Stimulated activated CD8-positive, alpha-beta memory T cell treated with anti-CD3 and anti-CD28 coated beads, Interleukin-7, amount 100 ng/mL, for 48 hours (primary cell): ENCODE data around the gene NKD1.
A peak's percentile ranks its signal among the peaks of the same experiment; 100 is the strongest.

ENCODE experiments used
- DNase-seq, 2 donors: peaks; one replicate each; pipeline ENCODE4 v3.0.0-alpha.2; 2020; ENCODE audit warnings: low read depth in 1 of 2; ENCODE audit errors: extremely low read depth in 1 of 2

Gene NKD1

DNA sequence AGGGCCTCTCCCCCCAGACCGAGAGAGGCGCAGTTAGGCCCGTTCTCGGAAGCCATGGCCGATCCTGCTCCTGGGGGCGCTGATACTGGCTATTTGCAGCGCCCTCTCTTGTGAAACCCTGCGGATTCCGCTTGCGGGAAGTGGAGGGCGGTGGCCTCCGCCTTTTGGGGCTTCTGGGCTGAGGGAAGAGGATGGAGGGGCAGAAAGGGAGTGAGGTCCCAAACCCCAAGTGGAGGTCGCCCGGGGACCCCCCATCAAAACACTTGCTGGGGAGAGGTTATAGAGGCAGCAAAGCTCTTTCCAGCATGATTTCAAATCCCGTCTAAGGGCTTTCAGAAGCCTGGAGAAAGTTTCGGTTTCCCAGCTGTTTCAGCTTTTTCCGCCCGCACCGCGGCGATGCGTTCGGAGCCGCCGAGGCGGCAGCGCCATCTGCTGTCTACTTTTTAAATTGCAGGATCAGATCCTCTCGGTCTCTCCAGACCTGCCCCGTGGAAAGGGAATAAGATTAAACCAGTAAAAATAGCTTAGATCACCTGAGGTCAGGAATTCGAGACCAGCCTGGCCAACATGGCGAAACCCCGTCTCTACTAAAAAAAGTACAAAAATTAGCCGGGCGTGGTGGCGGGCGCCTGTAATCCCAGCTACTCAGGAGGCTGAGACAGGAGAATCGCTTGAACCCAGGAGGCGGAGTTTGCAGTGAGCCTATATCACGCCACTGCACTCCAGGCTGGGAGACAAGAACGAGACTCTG, 117.1 kb downstream of the NKD1 start:
- peak; percentile 41 to 53 for DNase-seq

DNA sequence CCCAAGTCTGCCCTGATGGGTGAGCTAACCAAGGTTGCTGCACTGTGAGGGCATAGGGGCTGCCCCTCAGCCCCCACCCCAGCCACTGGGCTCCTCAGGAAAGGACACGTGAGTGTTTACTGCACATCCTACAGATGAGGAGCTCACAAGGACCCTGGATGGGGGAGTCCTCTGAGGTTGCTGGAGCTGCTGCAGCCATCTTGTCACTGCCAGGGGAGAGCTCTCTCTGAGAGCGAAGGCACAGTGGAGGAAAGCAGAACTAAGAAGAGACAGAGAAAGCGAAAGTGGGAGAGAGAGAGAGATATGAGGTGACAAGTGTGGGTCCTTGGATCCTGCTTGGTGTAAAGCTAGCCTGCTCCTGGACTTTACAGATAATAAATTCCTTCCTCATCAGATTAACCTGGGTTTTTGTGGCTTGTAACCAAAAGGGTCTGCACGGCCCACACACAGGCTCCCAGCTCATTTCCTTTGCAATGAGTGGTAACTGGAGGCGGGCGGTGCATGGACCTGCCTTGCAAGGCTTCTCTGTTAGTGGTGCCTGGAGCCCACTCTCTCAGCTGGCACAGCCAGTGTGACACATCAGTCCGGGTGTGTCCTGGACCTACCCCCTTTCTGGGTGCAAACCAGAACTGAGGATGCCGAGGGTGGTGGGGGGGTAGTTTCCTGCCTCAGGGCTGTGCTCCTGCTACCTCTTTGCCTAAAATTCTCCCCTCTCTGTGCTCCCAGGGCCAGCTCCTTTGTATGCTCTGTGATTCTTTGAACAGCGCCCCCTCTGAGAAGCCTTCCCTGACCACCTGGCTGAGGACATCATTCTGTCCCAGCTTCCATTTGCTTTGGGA, 118.7 kb downstream of the NKD1 start:
- peak; percentile 45 to 65 for DNase-seq

DNA sequence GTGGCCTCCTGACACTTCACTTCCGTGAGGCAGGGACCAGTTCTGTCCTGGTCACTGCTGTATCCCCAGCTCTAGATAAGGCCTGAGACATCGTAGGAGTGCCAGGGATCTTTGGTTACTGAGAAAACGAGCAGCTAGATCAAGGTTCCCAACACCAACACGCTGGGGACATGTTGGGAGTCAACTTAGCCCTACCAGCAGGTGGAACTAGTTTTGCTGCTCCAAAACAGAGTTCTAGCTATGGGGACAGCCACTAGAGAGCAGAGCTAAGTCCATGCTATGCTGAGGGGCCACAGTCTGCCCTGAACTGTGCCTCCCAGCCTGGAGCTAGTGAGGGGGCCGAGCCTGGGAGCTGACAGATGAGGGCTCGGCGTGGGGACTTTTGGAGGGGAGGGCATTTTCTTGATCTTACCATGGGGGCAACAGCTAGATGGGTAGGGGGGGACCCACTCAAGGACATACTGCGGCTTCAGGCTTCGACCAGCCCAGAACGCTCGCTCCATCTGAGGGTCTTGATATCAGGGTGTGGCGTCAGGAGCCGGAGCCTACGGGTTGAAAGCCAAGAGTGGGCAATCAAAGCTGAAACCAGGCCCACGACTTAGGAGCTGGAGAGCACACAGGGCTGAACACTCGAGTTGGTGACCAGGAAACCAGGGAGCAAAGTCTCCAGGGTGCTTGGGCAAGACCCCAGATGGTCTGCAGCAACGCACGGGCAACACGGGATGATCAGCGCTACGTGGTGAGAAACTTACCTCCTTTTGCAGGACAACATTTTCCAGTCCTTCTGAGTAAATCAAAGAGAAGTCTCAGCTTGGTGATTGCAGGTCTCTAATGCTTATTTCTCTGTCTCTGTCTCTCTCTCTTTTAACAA, 119.5 kb downstream of the NKD1 start:
- no peak for DNase-seq

DNA sequence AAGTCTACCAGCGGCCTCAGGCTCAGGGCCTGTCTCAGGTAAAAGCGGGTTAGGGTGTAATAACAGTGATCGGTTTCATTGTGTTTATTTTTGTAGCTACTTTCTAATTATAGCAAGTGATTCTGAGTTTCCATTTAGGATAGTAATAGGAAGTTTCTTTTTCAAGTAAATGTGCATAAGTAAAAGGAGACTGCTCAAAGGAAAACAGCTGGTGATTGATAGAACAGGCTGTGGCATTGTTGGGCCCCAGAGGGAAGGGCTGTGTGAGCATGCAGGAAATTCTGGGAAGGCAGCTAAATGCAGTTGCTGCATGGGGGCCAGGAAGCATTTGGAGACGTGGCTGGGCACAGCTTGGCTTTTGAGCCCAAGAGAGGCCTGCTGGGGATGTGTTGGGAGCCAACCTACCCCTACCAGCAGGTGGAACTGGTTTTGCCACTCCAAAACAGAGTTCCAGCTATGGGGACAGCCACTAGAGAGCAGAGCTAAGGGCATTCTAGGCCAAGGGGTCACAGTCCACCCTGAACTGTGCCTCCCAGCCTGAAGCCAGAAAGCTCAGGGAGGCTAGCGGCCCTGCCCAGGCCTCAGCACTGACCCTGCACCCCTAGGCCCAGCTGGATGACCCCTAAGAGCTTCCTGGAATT, 120.3 kb downstream of the NKD1 start:
- DNase-seq: no peak

DNA sequence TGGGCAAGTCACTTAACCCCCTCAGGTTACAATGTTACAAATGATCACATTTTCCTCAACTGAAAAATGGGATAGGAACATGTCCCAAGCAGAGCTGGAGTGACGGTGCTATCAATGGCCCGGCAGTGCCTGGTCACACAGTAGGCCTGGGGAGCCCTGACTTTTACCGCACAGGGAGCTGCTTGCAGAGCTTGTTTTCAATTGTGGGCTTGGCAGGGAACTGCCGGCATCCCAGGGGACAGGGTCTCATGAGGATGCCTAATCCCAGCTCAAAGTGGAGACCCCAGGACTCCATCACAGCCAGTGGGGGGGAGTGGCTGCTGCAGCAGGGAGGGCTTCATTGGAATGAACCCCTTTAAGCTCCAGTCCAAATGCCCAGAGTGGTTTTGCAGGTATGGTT, 121.5 kb downstream of the NKD1 start:
- no peak for DNase-seq

DNA sequence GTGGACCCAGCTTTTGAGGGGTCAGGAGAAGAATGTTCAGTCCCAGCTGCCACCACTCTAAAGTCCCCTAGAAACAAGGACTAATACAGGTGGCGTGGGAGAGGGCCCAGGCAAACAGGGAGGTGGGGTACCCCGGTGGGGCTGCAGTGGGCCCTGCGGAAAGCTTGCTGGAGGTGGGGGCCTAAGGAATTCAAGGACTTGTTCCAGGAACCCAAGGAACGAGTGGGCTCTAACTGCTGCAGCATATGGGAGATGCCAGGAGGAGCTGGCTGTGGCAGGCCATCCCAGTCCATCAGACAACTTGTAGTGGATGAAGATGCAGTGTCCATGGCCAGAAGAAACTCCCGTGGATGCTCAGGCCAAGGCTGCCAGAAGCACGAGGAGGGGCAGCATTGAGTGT, 122.3 kb downstream of the NKD1 start:
- no peak for DNase-seq

DNA sequence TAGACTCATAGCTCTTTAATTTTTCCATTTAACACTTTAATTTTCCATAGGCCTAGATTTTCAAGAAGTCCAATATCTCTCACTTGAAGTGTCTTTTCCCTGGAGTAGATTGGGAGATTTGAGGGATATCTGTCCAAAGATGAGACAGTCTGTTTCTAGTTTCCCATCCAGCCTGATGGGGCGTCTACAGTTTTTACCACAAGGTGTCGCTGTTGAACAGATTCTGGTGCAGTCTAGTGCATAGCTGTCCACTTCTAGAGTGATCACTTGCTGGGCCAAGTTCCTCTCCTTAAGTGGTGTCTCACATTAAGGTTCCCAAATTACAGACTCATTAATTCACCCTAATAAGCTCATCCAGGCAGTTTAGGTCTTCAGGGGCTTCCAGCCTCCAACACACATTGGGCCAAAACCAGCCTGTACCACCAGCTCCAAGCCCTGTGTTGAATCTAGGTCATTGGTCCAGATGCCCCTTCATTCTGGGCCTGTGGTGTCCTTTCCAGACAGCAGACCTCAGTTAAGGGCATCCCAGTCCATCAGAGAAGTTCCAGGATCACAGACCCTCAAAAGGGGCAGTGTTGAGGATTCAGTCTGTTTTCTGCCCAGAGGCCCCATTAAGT, 123.6 kb downstream of the NKD1 start:
- no peak for DNase-seq

DNA sequence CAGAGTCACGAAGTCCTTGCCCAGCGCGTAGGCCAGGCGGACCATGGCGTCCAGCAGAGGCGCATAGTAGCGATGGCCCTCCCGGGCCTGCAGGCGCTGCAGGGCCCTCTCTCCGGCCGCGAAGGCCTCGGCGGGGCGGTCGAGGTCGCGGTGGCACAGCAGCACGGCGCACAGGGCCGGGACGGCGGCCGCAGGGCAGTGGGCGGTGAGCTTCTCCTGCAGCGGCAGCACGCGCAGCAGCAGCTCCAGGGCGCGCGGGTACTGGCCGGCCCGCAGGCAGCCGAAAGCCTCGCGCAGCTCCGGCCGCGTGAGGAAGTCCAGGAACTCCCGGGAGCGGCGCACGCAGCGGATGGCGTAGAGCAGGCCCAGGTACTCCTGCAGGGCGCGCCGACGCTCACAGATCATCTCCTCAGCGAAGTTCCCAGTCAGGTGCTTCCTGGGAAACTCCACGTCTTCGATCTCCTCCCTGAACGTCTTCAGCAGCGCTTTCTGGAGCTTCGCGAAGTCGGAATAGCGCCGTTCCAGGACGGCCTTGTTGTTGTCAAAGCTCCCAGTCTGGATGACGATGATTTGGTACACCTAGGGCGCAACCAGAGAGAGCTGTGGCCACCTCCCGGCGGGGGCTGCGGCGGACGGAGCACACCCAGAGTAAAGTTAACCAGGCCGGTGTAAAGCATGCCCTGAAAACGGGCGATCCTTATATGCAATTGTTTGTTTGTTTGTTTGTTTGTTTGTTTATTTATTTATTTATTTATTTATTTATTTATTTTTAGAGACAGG, 125.5 kb downstream of the NKD1 start:
- DNase-seq: no peak

DNA sequence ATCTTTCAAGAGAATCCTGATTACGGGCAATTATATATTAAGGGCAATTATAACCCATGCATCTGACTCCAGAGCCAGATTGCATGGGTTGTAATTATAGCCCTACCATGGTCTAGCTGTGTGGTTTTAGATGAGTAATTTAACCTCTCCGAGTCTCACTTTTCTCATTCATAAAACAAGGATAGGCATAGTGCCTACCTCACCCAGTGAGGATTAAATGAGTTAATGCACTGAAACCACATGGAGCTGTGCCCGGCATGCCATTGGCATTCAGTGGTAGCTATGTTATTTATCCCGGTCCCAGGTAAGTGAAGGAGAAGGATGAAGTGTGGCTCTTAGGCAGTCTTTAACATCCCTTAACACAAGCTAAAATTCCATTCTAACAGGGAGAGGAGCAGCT, 126.6 kb downstream of the NKD1 start:
- no peak for DNase-seq

DNA sequence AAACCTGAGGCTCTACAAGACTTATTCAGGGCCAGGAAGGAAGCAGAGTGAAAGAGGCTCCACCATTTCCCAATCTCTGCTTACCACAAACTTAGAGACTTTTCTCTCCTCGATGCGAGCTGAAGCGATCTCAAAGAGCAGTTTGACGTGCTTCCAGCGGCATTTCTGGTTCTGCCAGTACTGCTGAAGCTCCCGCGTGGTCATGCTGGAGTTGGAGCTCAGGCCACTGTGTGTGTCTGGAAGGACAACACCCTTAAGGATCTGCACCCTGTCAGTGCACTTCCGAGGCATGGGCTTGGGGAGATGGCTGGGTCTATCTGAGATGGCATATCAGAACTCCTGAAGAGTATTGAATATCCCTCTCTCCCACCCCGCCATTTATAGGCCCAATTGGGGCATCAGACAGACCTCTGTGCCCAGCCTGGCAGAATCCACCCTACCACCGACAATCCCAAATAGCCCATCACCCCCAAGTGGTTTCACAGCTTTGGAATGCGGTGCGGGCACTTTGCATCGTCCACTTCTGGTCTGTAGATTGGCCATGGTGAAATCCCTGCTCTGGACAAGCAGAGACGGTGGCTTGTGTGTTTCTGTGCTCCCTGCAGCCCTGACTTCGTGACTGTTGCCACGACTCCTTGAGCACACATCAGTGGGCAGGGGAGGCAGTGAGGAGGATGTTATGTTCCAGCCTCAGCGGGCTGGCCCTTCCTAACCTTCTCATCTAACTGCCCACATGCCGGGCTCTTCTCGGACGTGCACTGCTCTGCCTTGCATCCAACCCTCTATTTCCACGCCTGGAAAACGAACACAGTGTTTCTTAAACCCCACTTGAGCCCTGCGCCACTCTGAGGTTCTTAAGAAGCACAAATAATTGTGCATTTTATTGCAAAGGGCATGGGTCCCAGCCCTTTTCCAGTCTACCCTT, 127.8 kb downstream of the NKD1 start:
- no peak for DNase-seq

DNA sequence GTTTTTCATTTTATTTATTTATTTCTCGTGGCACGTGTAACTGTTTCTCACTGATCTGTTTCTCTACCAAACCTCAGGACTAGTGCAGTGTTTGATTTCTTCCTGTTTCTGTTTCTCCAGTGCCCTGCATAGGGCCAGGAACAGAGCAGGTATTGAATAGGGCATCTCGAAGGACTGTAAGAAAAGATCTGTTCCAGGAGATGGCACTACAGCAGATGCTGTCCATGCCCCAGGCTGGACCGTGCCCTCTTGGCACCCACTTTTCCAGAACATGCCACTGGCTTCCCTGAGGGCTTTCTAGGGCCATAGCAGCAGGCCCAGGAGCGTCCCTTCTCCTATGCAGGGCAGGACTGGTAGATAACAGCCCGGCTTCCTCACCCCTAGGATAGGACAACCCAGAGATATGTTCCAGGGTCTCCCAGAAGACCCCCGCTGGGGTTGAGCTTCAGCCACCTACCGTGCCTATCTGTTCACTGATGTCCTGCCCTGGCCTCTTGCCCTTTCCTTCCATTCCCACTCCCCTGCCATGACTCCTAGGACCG, 128.6 kb downstream of the NKD1 start:
- DNase-seq: no peak

DNA sequence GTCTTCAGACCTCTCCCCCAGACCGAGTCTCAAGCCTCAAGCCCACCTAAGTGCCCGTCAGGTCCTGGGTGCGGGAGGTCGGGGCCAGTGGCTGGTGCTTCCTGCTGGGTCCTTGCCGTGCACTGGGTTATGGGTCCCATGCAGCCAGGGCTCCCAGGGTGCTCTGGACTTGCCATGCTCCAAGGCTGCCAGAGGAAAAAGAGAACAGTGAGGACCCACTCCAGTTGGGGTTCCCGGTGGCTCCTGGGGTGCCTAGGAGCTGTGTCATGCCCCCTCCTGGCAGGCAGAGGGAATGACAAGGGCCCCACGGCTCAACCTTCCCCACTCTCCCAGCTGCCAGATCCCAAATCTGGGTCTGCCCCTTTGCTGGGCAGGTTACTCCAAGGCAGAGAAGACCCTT, 129.2 kb downstream of the NKD1 start:
- no peak for DNase-seq

DNA sequence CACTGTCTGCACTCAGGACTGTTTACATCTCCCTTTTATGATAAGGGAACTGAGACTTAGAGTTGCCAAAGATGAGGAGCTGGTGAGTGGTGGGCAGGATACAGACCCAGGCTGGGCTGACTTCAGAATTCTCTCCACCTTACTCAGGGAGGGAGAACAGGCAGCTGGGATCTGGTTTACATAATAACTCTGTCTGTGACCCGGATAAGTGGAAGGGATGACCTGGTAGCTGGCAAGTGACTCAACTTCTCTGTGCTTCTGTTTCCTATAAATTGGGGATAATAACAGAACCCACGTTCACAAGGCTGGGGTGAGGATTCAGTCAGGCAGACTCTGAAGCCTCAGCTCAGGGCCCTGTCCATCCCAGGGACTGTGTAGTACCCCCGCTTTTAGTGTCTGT, 130.3 kb downstream of the NKD1 start:
- DNase-seq: no peak

DNA sequence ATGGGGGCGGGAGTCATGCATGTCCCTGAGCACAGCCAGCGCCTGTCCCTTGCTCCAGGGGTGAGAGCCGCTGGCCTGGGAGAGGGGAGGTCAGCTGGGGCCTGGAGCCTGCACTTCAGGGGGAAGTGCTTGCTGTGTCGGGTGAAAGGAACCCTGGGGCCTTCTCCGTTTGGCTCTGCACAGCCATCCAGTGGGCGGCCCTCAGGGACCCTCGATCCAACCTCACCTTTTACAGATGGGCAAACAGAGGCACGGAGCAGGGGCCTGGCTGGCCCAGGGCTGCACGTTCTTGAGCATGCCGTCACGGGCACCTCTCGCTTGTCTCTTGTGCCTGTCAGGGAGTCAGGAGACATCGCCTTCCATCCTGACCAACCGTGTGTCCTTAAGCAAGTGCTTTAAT, 131.1 kb downstream of the NKD1 start:
- DNase-seq: no peak

DNA sequence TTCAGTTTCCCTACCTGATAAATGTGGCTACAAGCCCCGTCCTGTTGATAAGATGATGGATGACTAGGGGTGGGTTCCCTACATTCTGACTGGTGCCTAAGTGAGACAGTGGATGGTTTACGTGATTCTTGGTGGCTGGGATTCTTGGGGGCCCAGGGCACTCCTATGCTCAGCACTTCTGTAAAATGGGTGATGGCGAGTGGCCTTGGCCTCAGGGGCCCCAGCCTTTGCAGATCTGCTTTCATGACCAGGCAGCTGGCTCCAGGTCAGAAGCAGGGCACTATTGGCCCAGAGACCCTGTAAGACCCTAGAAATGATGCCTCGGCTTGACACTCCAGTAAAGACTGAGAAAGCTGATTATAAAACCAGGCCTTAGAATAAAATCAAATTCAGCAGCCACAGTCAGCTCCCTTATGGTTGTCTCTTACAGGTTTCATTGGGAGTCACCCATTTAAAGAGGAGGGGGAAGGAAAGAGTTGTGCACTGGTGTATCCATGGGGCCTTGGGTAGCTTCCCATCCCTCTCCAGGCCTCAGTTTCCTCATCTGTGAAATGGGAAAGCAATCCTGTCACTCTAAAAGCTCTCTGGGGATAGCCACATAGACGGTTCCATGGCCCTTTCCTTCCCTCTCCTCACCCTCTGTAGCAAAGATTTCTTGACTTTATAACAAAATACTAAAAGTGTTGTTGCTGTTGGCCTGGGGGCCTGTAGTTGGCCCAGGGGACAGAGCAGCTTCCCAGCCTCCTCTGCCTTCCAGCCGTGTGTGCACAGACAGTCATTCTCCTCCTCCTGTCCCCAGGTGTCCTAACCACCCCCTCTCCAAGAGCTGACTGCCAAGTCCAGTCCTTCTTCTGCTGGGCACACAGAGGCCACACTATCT, 131.7 kb downstream of the NKD1 start:
- DNase-seq: no peak

DNA sequence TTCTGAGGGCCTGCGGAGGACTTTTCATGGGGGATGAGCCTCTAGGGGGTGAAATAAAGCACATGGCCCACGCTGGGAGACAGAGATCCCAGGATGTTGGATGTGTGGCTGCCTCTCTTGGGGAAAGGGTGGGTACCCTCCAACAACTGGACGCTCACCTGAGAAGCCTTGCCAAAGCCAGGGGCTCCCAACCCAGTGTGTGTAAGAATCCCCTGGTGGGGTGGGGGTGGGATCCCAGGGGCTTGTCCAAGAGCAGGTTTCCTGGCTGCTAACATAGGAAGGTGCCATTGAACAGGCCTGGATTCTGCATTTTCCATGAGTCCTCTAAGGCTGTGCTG, 132.3 kb downstream of the NKD1 start:
- no peak for DNase-seq

DNA sequence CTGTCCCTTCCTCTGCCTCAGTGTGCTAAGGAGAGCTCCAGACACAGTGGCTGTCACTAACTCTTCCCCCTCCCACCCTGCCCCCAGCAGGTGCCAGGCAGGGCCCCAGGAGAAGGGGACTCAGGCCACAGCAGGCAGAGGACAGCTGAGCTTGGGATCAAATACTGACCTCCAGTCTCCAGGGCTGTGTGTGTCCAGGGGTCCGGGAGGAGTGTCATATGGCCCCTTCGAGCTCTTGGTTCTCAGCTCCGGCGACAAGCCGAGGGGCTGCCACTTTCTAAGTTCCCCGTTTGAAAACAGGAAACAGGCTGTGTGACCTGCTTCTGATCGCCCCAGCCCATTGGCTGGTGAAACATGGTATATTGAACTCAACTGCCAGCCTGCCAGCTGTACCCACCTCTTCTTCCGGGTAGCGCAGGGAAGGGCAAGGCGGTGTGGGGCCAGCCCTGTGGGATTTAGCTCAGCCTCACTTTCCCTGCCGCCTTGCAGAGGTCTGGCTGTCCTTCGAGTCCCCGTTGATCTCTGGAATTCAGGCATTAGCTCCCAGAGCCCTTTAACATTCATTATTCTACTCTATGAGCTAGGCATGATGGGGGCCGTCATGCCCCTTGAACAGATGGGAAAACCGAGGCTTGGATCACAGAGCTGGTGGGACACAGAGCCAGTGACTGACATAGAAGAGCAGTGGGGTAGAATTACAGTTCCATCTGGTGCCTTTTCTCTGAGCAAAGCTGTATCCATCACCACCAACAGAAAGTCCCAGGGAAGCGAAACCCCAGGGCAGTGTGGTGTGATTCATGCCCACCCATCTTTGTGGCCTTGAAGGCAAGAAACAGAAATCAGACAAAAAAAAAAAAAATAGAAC, 133.1 kb downstream of the NKD1 start, which contains the start of gene SNX20:
SNX20 (minus strand) TSS at position 292 of the 865 bp plus-strand sequence. CDS start 3,786 bp downstream, outside the sequence.
- DNase-seq: no peak
